NCI-H2196 treated with DMSO at 0.1 percent for 48 hours (cell line): Measurements from ENCODE around the gene DEAF1.
"Not testable (repeated sequence)": the region's sequence is repeated elsewhere in the genome, so short reads cannot be mapped to it uniquely, and the experiment has no call there.

Source experiments
- DNase-seq: peaks from one replicate; lab custom pipeline; 2025; ENCODE audit not compliant: unreplicated experiment; lab: John Stamatoyannopoulos, UW

The DEAF1 gene

DNA sequence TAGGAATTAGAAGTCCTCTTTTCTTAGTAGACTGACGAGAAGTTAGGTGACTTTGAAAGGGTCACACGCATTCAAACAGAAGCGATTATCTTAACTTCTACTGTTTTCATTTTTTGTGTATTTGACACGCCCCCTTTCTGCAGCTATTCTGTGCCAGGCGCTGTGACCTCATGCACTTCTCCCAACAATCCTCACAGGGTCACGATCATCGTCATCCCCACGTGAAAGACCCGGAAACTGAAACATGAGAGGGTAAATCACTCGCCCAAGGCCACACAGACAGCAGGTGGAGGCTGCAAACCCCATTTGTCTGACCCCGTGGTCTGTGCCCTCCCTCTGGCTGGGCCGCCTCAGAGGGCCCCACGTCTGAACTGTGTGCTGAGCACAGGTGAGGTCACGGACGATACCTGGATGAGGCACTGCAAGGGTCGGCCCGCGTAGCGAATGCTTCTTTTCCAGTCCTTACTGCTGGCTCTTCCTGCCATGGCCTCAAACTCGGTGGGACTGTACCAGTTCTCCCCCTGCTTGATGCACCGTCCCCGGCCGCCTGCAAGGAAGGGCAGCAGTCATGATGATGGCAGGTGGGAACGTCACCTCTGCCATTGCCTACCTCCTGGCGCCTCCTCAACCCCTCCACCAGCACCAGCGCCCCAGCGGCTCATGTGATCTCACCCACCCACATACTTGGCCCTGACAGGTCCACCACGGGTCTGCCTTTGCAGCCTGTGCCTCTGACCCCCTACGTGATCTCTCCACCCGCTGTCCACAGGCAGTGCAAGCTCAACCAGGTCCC lies 8.4 kb downstream of the DEAF1 start:
- no peak for DNase-seq

GRCh38 chr11:680970-681369 lies 14.1 kb downstream of the DEAF1 start:
- DNase-seq: no peak

DNA sequence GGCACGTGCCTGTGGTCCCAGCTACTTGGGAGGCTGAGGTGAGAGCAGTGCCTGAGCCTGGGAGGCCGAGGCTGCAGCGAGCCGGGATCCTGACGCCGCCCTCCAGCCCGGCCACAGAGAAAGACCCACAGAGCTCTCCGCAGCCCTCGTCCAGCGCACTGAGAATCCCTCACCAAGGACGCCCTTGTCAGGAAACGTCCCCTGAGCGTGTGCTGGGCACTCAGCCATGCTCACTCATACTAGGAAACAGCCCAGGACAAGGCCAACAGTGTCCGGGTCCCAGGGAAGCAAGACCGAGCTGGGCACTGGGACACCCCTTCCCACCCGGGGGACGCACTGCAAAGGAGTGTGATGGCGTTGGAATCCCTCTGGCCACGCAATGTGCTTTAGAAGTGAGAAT lies 14.5 kb downstream of the DEAF1 start:
- DNase-seq: no peak

- DNase-seq: no peak
Observed at GRCh38 chr11:679271-680207, 15.5 kb downstream of the DEAF1 start.

- no peak for DNase-seq
Observed at GRCh38 chr11:678297-678696, 16.7 kb downstream of the DEAF1 start.

GRCh38 chr11:674406-674805 lies 20.6 kb downstream of the DEAF1 start:
- no peak for DNase-seq

GRCh38 chr11:673866-674265 lies 21.2 kb downstream of the DEAF1 start:
- no peak for DNase-seq

DNA sequence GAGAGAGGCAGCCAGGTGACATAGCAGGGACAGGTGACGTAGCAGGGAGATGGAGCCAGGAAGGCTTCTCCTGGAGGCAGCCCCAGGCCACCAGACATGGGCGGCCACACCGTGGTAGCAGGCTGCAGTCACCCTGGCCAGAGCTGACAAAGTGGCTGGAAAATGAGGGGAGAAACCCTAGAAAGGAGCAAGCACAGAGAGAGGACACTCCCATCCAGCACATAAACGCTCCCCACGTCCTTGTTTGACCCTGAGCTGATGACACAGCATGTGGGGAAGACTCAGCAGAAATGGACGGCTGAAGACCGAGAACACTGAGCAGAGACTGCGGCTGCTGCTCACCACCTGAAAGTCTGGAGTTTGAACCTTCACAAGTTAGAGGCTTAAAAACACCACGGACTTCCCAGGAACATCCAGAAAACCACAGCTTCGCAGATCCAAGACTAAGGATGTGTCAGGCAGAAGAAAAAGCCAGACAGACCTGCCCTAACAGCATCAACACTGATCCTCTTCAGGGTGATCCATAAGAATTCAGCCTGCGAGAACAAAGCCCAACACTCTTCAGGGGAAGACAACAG lies 29.2 kb downstream of the DEAF1 start:
- no peak for DNase-seq

GRCh38 chr11:665062-665703 lies 29.8 kb downstream of the DEAF1 start:
- DNase-seq: no peak

DNA sequence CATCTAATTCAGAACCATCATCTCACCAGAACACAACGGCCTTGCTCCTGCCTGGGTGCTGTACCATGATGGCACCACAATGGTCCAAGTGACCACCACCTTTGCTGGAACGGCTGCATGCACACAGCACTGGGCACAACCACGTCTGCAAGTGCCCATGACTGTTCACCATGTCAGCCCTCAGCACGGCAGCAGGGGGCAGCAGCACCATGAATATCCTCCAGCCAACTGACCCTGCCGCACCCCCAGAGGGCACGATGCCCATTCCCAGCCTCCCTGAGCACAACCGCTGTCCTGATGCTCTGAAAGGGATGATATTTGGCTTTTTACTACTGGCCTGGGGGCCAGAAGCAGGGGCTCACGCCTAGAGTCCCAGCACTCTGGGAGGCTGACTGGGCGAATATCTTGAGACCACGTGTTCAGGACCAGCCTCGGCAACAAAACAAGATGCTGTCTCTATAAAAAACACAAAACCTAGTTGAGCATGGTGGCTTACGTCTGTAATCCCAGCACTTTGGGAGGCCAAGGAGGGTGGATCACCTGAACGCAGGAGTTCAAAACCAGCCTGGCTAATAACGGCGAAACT lies 32.2 kb downstream of the DEAF1 start:
- peak; percentile 9 for DNase-seq

DNA sequence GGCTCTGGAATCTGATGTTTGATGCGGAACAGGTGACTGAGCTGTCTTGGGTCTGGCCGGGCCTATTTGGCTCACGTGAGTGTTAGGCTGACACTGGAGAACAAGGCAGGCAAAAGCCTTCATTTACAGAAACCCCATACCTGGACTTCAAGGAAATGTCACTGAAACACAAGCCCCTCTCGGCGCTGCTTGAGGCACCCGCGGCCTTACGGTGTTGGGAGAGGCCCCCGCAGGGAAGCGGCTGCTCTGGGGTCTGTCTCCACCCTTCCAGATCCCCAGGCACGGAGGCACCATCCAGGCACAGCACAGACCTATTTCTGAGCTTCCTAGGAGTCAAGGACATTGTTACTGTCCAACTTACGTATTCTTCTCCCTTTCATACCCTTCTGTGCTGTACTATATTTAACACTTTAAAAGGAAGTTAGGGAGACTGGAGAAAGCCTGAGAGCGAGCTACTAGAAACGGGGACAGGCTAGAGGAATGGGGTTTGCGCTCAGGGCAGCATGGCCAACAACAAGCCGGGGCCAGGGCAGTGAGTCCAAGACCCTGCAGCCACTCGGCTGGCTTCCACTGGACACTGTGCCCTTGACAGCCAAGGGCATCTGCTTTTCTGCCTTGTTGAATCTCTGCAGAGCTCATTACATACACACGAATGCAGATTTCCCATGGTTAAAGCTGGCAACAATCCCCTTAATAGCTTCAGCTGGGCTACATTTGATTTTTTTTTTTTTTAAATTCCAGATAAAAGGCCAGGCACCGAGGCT lies 34.2 kb downstream of the DEAF1 start:
- no peak for DNase-seq

DNA sequence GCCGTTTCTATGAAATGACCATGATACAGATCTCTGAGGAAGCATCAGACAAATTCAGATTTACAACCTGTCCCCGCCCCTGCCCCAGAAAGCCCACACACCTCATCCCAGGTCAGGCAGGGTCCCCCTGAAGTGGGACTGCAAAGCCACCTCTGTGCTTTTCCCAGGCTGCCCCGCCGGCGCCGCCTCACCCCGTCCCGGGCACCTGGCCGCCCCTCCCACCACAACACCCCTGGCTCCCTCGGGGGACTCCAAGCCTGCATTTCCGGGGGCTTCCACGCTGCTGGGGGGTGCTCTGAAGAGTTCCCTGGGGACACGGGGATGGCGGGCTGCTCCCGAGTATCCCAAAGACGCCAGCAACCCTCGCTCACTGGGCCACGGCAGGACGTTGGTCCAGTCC lies 34.7 kb downstream of the DEAF1 start:
- DNase-seq: no peak

DNA sequence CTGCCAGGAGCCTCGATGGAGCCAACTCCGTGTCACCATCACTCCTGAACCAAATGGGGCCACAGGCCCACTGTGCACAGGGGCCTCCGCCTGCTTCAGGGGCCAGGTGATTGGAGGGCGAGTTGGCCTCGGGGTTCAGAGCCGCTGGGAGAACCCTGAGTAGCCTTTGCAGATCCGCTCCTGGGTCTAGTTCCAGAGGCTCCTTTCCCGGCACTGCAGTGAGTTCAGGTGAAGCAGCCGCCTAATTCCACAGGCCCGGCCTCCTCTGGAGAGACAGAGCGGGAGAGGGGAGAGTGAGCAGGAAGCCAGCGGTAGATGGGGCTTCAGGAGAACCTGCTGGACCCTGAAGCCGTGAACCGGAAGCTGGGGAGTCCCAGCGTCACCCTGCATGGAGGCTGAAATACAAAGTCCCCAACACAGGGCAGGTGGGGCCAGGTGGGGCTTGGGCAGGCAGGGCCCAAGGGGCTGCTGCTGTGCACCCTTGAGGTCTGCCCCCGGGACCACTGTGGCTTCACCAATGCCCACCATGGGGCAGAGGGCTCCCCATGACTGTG lies 35.4 kb downstream of the DEAF1 start:
- DNase-seq: no peak

GRCh38 chr11:657691-658126 lies 37.3 kb downstream of the DEAF1 start:
- DNase-seq: no peak

DNA sequence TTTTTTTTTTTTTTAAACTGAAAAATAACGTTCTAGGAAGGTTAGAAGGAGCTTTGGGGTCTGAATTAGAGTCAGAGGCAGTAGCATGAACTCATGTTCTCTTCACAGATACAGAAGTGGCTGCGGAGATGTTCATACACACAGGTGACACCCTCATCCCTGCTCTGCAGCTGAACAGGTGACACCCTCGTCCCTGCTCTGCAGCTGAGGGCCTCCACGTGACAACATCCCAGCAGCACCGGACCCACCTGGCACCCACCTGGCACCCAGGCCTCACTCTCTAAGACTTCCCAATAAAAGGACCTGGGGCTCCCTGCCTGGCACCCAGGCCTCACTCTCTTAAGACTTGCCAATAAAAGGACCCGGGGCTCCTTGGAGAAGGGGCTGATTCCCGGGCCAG lies 38.2 kb downstream of the DEAF1 start:
- DNase-seq: no peak

DNA sequence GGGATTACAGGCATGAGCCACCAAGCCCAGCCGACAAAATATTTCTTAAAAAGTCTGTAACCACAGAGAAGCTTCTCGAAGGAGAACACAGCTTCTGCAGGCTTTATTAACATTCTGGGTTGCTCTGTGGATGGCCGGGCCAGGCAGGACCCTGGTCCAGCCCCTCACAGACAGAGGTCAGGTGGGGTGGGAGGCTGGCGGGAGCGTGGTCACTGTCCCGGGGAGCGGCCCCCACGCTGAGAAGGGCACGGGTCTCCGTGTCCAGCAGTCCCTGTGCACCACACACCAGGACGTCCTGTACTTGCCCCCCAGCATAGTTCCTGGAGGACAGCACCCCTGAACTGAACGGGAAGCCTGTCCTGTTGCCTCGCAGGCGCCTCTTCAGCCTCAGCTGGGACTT lies 38.6 kb downstream of the DEAF1 start:
- no peak for DNase-seq

GRCh38 chr11:655036-655726 lies 39.8 kb downstream of the DEAF1 start:
- DNase-seq: no peak

- not testable (repeated sequence) for DNase-seq
Observed at GRCh38 chr11:654444-654843, 40.6 kb downstream of the DEAF1 start.

DNA sequence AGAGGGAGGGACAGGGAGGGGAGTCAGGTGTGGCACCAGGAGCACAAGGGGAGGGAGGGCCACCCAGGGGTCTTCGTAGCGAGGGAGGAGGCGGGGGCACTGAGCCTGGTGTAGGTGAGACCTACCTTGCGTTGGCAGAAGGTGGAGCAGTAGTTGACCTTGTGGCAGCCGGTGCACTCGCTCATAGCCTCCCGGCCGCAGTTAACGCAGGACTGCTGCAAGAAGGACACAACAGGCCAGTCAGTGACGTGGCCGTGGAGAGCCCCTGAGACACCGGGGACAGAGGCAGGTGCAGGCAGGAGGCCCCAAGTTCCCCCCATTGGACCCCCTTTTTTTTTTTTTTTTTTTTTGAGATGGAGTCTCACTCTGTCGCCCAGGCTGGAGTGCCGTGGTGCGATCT lies 41.2 kb downstream of the DEAF1 start:
- no peak for DNase-seq
